Hepatocyte (in vitro differentiated cells): ENCODE data around the gene LGR4. TPM values are rescaled to one million over a fixed set of nuclear protein-coding genes. Genes with fewer than 3 reads are reported as not detected.

Experiments
- DNase-seq: peaks from one replicate; pipeline ENCODE4 v3.0.0-alpha.2; 2016; ENCODE audit warnings: low spot score
- H2AFZ ChIP-seq: fragments of 200-600 bp; sonication (generic); 2 replicates; pipeline ENCODE4 v1.6.0; 2016; ENCODE audit warnings: antibody characterized with exemption, mild to moderate bottlenecking
- H3K27ac ChIP-seq: fragments of 200-600 bp; sonication (generic); 2 replicates; pipeline ENCODE4 v1.5.1; 2016; ENCODE audit warnings: mild to moderate bottlenecking
- H3K27me3 ChIP-seq: fragments of 200-600 bp; sonication (generic); 2 replicates; pipeline ENCODE4 v1.6.1; 2016
- H3K36me3 ChIP-seq: fragments of 200-600 bp; sonication (generic); replicated peaks from 2 replicates; pipeline ENCODE4 v1.5.1; 2016; ENCODE audit warnings: low read depth; ENCODE audit not compliant: insufficient read depth
- H3K4me1 ChIP-seq: fragments of 200-600 bp; sonication (generic); 2 replicates; pipeline ENCODE4 v1.5.1; 2016; ENCODE audit warnings: mild to moderate bottlenecking, moderate library complexity; ENCODE audit not compliant: insufficient read depth
- H3K4me2 ChIP-seq: fragments of 200-600 bp; sonication (generic); 2 replicates; pipeline ENCODE4 v1.6.0; 2016
- H3K4me3 ChIP-seq: fragments of 200-600 bp; sonication (generic); 2 replicates; pipeline ENCODE4 v1.5.1; 2016; ENCODE audit warnings: mild to moderate bottlenecking
- H3K79me2 ChIP-seq: fragments of 200-600 bp; sonication (generic); 2 replicates; pipeline ENCODE4 v1.6.0; 2017; ENCODE audit warnings: mild to moderate bottlenecking
- H3K9me2 ChIP-seq: fragments of 200-600 bp; sonication (generic); replicated peaks from 2 replicates; pipeline ENCODE4 v1.6.0; 2017; ENCODE audit warnings: mild to moderate bottlenecking; ENCODE audit not compliant: insufficient read depth
- H3K9me3 ChIP-seq: fragments of 200-600 bp; sonication (generic); 2 replicates; pipeline ENCODE4 v1.5.1; 2016; ENCODE audit warnings: low read depth, mild to moderate bottlenecking
- H4K20me1 ChIP-seq: fragments of 200-600 bp; sonication (generic); 2 replicates; pipeline ENCODE4 v1.6.0; 2016; ENCODE audit warnings: mild to moderate bottlenecking; ENCODE audit not compliant: insufficient read depth, poor library complexity, severe bottlenecking
- CTCF ChIP-seq: fragments of 200-600 bp; sonication (generic); IDR thresholded peaks from 2 replicates; pipeline ENCODE4 v1.5.1; 2016; ENCODE audit warnings: antibody characterized with exemption, mild to moderate bottlenecking; ENCODE audit not compliant: poor library complexity
- EZH2 ChIP-seq: fragments of 200-600 bp; sonication (generic); IDR thresholded peaks from 2 replicates; pipeline ENCODE4 v1.6.1; 2016; ENCODE audit warnings: antibody characterized with exemption, mild to moderate bottlenecking, borderline replicate concordance
- EZH2phosphoT487 ChIP-seq: fragments of 200-600 bp; sonication (generic); IDR thresholded peaks from one replicate; pipeline ENCODE4 v1.6.1; 2018; ENCODE audit warnings: antibody characterized with exemption, mild to moderate bottlenecking, low read depth, moderate library complexity; ENCODE audit not compliant: unreplicated experiment, severe bottlenecking
- WGBS: methylation state at CpG from one replicate; pipeline ENCODE4 v1.1.6; 2016; ENCODE audit warnings: low lambda C conversion rate; ENCODE audit errors: missing lambda C conversion rate; 5-methylcytosine and 5-hydroxymethylcytosine counted together
- polyA plus RNA-seq: library from polyadenylated mRNA; unstranded; fragments of >200 nt; fragmentation: Nextera tagmentation; extraction: Ambion mirVana; gene quantifications from 2 replicates; pipeline ENCODE4 v1.2.1, GENCODE V29; 2016
- total RNA-seq: library from RNA; depleted of rRNA; stranded (reverse); fragments of >200 nt; gene quantifications from 2 replicates; pipeline ENCODE4 v1.2.3, GENCODE V29; 2014

The LGR4 gene
- total and polyA plus RNA-seq, 2 experiments from 2014 or later: 27.2 to 115 TPM

DNA sequence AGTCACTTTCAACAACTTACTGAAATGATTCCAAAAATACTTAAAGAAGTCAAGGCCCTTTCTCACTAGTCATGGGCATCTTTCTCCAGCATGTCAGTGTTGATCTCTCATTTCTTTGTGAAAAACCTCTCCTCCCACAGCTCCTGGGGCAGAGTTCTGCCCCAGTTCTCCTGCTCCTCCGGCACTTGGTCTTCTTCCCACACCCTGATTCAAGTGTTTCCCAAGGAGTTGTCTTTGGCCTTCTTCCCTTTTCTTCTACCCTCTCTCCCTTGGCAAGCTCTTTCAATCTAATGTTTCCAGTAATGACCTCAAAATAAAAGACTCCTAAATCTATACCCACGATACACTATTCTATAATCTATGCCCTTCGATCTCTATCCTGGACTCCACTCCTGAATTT lies 67.5 kb downstream of the LGR4 start:
- WGBS: 99% methylated on average over 3 of the region's 3 CpGs
- no peaks in the 10 kb centered on the region for H3K36me3 ChIP-seq
- H3K4me1 ChIP-seq: peaks cover 19% of the 10 kb centered on the region
- H3K9me2 ChIP-seq: no peaks in the 10 kb centered on the region
- H3K79me2 ChIP-seq: peaks cover 81% of the 10 kb centered on the region
- H3K4me3 ChIP-seq: no peak overlapping the region
- H3K27ac ChIP-seq: no peak overlapping the region
- H3K27me3 ChIP-seq: no peaks in the 10 kb centered on the region
- no peaks in the 10 kb centered on the region for H3K9me3 ChIP-seq
- no peak overlapping the region for H2AFZ ChIP-seq
- no peak for DNase-seq
- H3K4me2 ChIP-seq: no peak overlapping the region
- TF ChIP-seq CTCF (no peak), EZH2phosphoT487 (no peak), EZH2 (no peak)
- no peaks in the 10 kb centered on the region for H4K20me1 ChIP-seq

GRCh38 chr11:27404427-27404826 lies 68.2 kb downstream of the LGR4 start:
- no peaks in the 10 kb centered on the region for H3K9me3 ChIP-seq
- peaks cover 19% of the 10 kb centered on the region for H3K4me1 ChIP-seq
- H3K27me3 ChIP-seq: no peaks in the 10 kb centered on the region
- 100% methylated on average over 2 of the region's 2 CpGs for WGBS
- H3K79me2 ChIP-seq: peaks cover 82% of the 10 kb centered on the region
- H2AFZ ChIP-seq: no peak overlapping the region
- H3K4me3 ChIP-seq: no peak overlapping the region
- TF ChIP-seq EZH2 (no peak), CTCF (no peak), EZH2phosphoT487 (no peak)
- H3K36me3 ChIP-seq: no peaks in the 10 kb centered on the region
- H3K9me2 ChIP-seq: no peaks in the 10 kb centered on the region
- DNase-seq: no peak
- H4K20me1 ChIP-seq: no peaks in the 10 kb centered on the region
- H3K27ac ChIP-seq: peak overlapping the region; percentile 9
- no peak overlapping the region for H3K4me2 ChIP-seq

GRCh38 chr11:27403195-27403594 lies 69.4 kb downstream of the LGR4 start:
- Histone ChIP-seq H3K9me3 (no peaks in the 10 kb centered on the region), H3K27ac (peak overlapping the region; percentile 98)
- TF ChIP-seq EZH2: no peak
- TF ChIP-seq EZH2phosphoT487: no peak
- no peak for TF ChIP-seq CTCF

DNA sequence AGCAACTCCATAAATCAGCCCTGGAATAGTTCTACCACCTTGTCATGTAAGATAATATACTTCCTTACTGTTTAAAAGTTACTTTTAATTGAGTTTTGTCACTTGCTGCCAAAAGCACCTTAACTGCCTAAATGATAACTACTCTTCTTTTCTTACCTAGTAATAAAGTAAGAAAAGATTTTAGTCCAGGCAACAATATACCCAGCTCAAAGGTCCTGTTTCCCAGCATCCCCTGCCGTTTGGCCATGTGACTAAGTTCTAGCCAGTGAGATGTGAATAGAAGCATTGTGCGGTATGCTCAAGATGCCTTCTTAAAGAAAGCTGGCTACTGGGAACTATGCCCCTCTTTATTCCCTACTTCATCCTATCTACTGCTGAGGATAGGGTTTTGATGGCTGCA lies 70.1 kb downstream of the LGR4 start:
- H4K20me1 ChIP-seq: no peaks in the 10 kb centered on the region
- H3K79me2 ChIP-seq: peaks cover 83% of the 10 kb centered on the region
- H3K27me3 ChIP-seq: no peaks in the 10 kb centered on the region
- peak overlapping the region; percentile 70 for H3K4me2 ChIP-seq
- WGBS: 89% methylated on average over 2 of the region's 2 CpGs
- H3K9me2 ChIP-seq: no peaks in the 10 kb centered on the region
- H3K27ac ChIP-seq: peak overlapping the region; percentile 98
- DNase-seq: no peak
- H3K9me3 ChIP-seq: no peaks in the 10 kb centered on the region
- H3K4me1 ChIP-seq: peaks cover 32% of the 10 kb centered on the region
- H3K4me3 ChIP-seq: no peak overlapping the region
- H2AFZ ChIP-seq: no peak overlapping the region
- TF ChIP-seq EZH2phosphoT487 (no peak), CTCF (no peak), EZH2 (no peak)
- H3K36me3 ChIP-seq: no peaks in the 10 kb centered on the region

More at GRCh38 chr11:27403195-27403594, 69.4 kb downstream of the LGR4 start:
- peak overlapping the region; percentile 70 for H3K4me2 ChIP-seq
- H3K36me3 ChIP-seq: no peaks in the 10 kb centered on the region
- H4K20me1 ChIP-seq: no peaks in the 10 kb centered on the region
- no peak overlapping the region for H3K4me3 ChIP-seq
- no peaks in the 10 kb centered on the region for H3K27me3 ChIP-seq
- whole genome bisulfite sequencing: 96% methylated on average over 2 of the region's 2 CpGs
- DNase-seq: no peak
- H2AFZ ChIP-seq: no peak overlapping the region
- peaks cover 25% of the 10 kb centered on the region for H3K4me1 ChIP-seq
- no peaks in the 10 kb centered on the region for H3K9me2 ChIP-seq
- H3K79me2 ChIP-seq: peaks cover 83% of the 10 kb centered on the region
